Retinal pigment epithelial cell (primary cell): Measurements from ENCODE around the gene SPAG8.

Experiments used
- DNase-seq: peaks from one replicate; pipeline ENCODE4 v3.0.0-alpha.2; 2010; ENCODE audit warnings: low read depth
- H3K4me3 ChIP-seq: 2 replicates; pipeline ENCODE4 v1.5.1; 2011; ENCODE audit warnings: mild to moderate bottlenecking, low read length, control low read depth, moderate library complexity
- TF ChIP-seq, protein P1 (sequence below): conservative IDR thresholded peaks from 2 replicates; pipeline ENCODE4 v1.5.1; 2011; ENCODE audit warnings: low read depth, low read length, control low read depth, inconsistent platforms

The SPAG8 gene

DNA sequence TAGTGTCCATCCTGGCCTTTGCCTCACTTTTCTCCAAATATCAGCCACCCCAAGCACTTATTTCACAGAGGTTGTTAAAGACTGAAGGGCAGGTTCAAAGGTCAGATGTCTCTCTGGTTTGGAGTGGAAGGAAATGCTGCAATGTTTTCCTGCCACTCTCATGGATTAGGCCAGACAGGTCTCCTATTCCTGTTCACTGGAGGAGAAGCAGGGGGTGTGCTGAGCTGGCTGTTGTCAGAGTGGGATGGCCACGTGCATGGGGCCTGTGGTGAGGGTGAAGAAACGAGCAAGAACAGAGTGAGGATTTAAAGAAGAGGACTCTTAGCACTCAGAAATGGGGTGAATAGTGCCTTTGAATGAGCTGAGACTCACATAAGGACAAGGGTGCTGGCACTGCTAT is 23.7 kb upstream of the SPAG8 start:
- TF ChIP-seq, protein P1, sequence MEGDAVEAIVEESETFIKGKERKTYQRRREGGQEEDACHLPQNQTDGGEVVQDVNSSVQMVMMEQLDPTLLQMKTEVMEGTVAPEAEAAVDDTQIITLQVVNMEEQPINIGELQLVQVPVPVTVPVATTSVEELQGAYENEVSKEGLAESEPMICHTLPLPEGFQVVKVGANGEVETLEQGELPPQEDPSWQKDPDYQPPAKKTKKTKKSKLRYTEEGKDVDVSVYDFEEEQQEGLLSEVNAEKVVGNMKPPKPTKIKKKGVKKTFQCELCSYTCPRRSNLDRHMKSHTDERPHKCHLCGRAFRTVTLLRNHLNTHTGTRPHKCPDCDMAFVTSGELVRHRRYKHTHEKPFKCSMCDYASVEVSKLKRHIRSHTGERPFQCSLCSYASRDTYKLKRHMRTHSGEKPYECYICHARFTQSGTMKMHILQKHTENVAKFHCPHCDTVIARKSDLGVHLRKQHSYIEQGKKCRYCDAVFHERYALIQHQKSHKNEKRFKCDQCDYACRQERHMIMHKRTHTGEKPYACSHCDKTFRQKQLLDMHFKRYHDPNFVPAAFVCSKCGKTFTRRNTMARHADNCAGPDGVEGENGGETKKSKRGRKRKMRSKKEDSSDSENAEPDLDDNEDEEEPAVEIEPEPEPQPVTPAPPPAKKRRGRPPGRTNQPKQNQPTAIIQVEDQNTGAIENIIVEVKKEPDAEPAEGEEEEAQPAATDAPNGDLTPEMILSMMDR = no peak
- H3K4me3 ChIP-seq = no peak overlapping the region

GRCh38 chr9:35835216-35835632 is 23.2 kb upstream of the SPAG8 start:
- DNase-seq = no peak
- H3K4me3 ChIP-seq = no peak overlapping the region
- TF ChIP-seq, protein P1 = peak; percentile 44

More for the DNA sequence above, 23.7 kb upstream of the SPAG8 start:
- no peak for DNase-seq

DNA sequence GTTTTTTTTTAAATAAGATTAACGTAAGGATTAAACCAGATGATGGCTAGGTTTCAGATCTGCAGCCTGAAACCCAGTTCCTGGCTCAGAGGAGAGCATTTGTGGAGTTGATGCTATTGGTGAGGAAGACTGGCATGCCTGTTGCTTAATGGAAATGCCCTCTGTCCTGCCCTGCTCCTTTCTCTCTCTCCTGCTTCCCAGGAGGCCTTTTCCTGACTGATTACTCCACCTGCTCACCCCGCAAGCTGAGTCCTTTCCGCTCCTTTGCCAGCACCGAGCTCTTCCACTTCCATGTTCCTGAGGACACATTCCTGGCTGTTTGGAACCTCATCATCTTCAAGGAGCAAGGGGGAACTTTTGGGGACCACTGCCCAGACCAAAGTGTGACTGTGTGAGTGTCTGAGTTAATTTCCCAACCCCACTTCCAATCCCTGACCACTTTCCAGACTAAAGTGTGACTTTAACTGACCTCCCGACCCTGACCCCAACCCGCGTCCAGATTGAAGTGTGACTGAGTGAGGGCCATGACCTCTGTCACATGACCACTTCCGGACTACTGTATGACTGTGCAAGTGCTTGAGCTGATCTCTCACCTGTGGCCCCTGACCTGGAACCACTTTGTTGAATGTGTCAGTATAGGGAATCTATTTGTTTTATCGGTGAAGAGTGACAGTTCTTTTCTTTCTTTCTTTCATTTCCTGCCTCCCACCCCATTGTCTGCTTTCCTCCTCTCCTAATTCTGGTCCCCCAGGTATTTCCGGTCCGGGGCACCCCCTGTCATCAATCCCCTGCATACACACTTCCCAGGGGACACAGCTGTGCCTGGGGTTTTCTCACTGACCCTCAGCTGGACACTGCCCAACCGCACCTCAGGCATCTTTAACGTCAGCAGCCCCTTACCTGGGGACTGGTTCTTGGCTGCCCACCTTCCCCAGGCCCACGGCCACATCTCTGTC is 22.5 kb upstream of the SPAG8 start:
- TF ChIP-seq, protein P1 = no peak
- H3K4me3 ChIP-seq = no peak overlapping the region
- no peak for DNase-seq

GRCh38 chr9:35832814-35833213 is 20.8 kb upstream of the SPAG8 start:
- TF ChIP-seq, protein P1 = no peak
- no peak for DNase-seq
- no peak overlapping the region for H3K4me3 ChIP-seq

DNA sequence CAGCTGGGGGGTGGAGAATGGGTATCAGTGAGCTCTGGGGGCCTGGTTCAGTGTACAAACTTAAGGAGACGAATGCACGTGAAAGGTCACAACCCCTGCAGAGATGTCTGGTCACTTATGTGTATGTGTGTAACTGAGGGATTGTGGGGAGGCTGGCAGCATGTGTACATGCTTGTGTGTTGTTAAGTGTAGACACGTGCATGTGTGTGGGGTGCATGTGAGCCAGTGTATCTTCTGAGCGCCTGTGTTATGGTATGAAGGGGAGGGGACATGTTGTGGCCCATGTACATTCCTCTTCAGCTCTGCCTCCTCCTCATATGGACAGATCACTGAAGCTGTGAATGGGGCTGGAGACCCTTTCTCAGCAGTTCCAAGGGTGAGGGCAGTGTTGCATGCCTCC is 19.0 kb upstream of the SPAG8 start:
- DNase-seq = no peak
- no peak overlapping the region for H3K4me3 ChIP-seq
- TF ChIP-seq, protein P1 = no peak

- TF ChIP-seq, protein P1 = no peak
- no peak for DNase-seq
- peak overlapping the region; percentile 82 for H3K4me3 ChIP-seq
These were observed 17.7 kb upstream of the SPAG8 start for GRCh38 chr9:35829764-35830096.
